Epithelial cell of proximal tubule (primary cell): ENCODE measurements around the gene KCNK10. TPM values are rescaled to one million over a fixed set of nuclear protein-coding genes. Genes with fewer than 3 reads are reported as not detected.

Experiments used
- DNase-seq: peaks from one replicate; pipeline ENCODE4 v3.0.0-alpha.2; 2011; ENCODE audit warnings: low read depth
- H3K4me3 ChIP-seq: 2 replicates; pipeline ENCODE4 v1.5.1; 2011; ENCODE audit warnings: low read depth, mild to moderate bottlenecking, low read length
- total RNA-seq: library from RNA; depleted of rRNA; stranded (reverse); fragments of >200 nt; gene quantifications from 2 replicates; pipeline ENCODE4 v1.2.3, GENCODE V29; 2015
- TF ChIP-seq, protein P1 (sequence below): conservative IDR thresholded peaks from 2 replicates; pipeline ENCODE4 v1.5.1; 2012; ENCODE audit warnings: low read depth, mild to moderate bottlenecking, low read length

The KCNK10 gene
- total RNA-seq, 1 donor from 2014 or later = 4.2 TPM

GRCh38 chr14:88163731-88164255 lies 159.3 kb downstream of the KCNK10 start:
- TF ChIP-seq, protein P1, sequence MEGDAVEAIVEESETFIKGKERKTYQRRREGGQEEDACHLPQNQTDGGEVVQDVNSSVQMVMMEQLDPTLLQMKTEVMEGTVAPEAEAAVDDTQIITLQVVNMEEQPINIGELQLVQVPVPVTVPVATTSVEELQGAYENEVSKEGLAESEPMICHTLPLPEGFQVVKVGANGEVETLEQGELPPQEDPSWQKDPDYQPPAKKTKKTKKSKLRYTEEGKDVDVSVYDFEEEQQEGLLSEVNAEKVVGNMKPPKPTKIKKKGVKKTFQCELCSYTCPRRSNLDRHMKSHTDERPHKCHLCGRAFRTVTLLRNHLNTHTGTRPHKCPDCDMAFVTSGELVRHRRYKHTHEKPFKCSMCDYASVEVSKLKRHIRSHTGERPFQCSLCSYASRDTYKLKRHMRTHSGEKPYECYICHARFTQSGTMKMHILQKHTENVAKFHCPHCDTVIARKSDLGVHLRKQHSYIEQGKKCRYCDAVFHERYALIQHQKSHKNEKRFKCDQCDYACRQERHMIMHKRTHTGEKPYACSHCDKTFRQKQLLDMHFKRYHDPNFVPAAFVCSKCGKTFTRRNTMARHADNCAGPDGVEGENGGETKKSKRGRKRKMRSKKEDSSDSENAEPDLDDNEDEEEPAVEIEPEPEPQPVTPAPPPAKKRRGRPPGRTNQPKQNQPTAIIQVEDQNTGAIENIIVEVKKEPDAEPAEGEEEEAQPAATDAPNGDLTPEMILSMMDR = no peak
- no peak overlapping the region for H3K4me3 ChIP-seq
- no peak for DNase-seq

GRCh38 chr14:88156127-88156526 lies 166.9 kb downstream of the KCNK10 start:
- TF ChIP-seq, protein P1 = no peak
- DNase-seq = no peak
- no peak overlapping the region for H3K4me3 ChIP-seq

DNA sequence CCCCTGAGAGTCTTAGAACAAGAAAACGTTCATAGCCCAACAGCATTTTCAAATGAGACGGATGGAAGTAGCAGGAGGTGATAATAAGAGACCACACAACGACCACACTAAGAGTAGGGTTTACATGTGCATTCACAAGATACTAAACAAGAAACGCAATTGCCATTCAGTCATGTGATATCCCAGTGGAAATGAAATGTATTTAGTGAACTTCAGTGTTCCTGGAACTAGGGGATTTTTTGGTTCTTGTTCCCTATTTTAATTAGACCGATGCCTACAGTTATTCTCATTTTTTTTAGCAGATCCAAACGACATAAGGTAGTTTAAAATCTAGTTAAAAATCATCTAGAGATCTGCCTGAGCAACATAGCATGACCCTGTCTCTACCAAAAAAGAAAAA lies 168.1 kb downstream of the KCNK10 start:
- TF ChIP-seq, protein P1 = no peak
- DNase-seq = no peak
- no peak overlapping the region for H3K4me3 ChIP-seq

- TF ChIP-seq, protein P1 = no peak
These were observed 168.7 kb downstream of the KCNK10 start for GRCh38 chr14:88154321-88154720.

DNA sequence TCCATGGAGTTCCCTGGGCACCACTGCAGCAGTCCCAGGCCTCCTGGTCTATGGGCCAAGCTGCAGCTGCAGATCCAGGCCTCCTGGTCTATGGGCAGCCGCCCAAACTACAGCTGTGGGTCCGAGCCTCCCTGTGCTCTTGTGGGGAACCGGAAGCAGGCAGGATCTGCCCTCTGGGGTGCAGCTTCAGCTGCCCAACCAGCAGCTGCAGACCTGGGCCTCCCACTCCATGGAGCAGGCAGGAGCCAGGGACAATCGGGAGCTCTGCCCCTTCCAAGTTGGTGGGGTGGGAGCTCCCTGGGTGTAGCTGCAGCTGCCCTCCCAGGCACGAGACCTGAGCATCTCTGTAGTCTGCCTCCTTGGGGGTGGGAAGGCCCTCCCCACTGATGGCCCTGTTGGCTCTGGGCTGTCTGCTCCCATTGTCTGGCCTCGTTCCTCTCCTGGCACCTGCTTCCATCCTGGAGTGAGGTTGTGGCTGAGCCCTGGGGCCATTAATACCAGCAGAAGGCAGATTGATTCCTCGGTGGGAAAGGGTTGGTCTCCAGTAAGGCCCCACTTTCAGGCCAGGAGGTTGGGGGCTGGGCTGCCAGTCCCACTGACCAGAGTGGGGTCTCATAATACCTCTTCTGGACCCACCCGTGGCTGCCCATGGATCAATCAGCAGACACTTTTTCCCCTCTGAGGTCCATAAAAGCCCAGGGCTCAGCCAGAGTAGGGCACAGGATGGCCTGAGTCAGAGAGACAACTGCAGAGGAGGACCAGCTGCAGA lies 176.0 kb downstream of the KCNK10 start:
- TF ChIP-seq, protein P1 = no peak
- DNase-seq = no peak
- H3K4me3 ChIP-seq = no peak overlapping the region

More at GRCh38 chr14:88154321-88154720, 168.7 kb downstream of the KCNK10 start:
- no peak for DNase-seq
- no peak overlapping the region for H3K4me3 ChIP-seq

GRCh38 chr14:88143810-88144209 lies 179.3 kb downstream of the KCNK10 start:
- no peak for DNase-seq
- no peak overlapping the region for H3K4me3 ChIP-seq
- TF ChIP-seq, protein P1 = no peak

- no peak overlapping the region for H3K4me3 ChIP-seq
- TF ChIP-seq, protein P1 = no peak
- no peak for DNase-seq
These were observed 180.1 kb downstream of the KCNK10 start for GRCh38 chr14:88142997-88143396.
